NCI-H1105 (cell line): ENCODE results near the gene KCNH6.

ENCODE experiments used
- DNase-seq: peaks from one replicate; lab custom pipeline; 2025; lab: John Stamatoyannopoulos, UW

The KCNH6 gene

GRCh38 chr17:63511331-63511730, 11.8 kb upstream of the KCNH6 start:
- no peak for DNase-seq

GRCh38 chr17:63512388-63512787, 10.8 kb upstream of the KCNH6 start:
- DNase-seq, result no peak

- DNase-seq, result no peak
Observed at GRCh38 chr17:63512896-63513644, 10.1 kb upstream of the KCNH6 start.

- no peak for DNase-seq
Observed at GRCh38 chr17:63514477-63514876, 8.7 kb upstream of the KCNH6 start.

- DNase-seq, result no peak
Observed at GRCh38 chr17:63514974-63515373, 8.2 kb upstream of the KCNH6 start.

GRCh38 chr17:63515426-63515825, 7.7 kb upstream of the KCNH6 start:
- DNase-seq, result no peak

- no peak for DNase-seq
Observed at GRCh38 chr17:63516910-63517824, 6.0 kb upstream of the KCNH6 start.

GRCh38 chr17:63517825-63518534, 5.2 kb upstream of the KCNH6 start:
- no peak for DNase-seq

- no peak for DNase-seq
Observed at GRCh38 chr17:63519116-63519881, 3.9 kb upstream of the KCNH6 start.

GRCh38 chr17:63519972-63520882, 2.9 kb upstream of the KCNH6 start:
- peak; percentile 96 for DNase-seq

GRCh38 chr17:63524051-63524450, 893 bp downstream of the KCNH6 start:
- DNase-seq, result no peak

- DNase-seq, result no peak
Observed at GRCh38 chr17:63525190-63525946, 2.2 kb downstream of the KCNH6 start.

- DNase-seq, result no peak
Observed at GRCh38 chr17:63526861-63527260, 3.7 kb downstream of the KCNH6 start.

- no peak for DNase-seq
Observed at GRCh38 chr17:63528183-63528582, 5.0 kb downstream of the KCNH6 start.

- no peak for DNase-seq
Observed at GRCh38 chr17:63529711-63530556, 6.8 kb downstream of the KCNH6 start.

GRCh38 chr17:63530557-63531021, 7.4 kb downstream of the KCNH6 start:
- DNase-seq, result no peak

- no peak for DNase-seq
Observed at GRCh38 chr17:63531022-63531965, 8.1 kb downstream of the KCNH6 start.
